Activated CD8-positive, alpha-beta T cell treated with anti-CD3 and anti-CD28 coated beads, Interleukin-2, amount 10 ng/mL, durations not matched to agents 7 days and 5 days (primary cell): Measurements from ENCODE around the gene SGSH. TPM values are rescaled to one million over a fixed set of nuclear protein-coding genes. Genes with fewer than 3 reads are reported as not detected.

Source experiments
- ATAC-seq: fragments of 150-1000 bp; cut with Tn5 transposase; one replicate; pipeline ENCODE4 v1.10.0; 2021; ENCODE audit warnings: moderate library complexity
- CTCF ChIA-PET: fragments of 350-600 bp; sonication (Branson Sonifier 250); formaldehyde crosslinking; loops from one replicate; lab custom pipeline; 2021; ENCODE audit warnings: antibody characterized with exemption; lab: Charles Lee
- POLR2A ChIA-PET: fragments of 350-600 bp; sonication (Branson Sonifier 250); formaldehyde crosslinking; loops from one replicate; lab custom pipeline; 2021; ENCODE audit warnings: antibody characterized with exemption; lab: Charles Lee
- DNase-seq: peaks from one replicate; pipeline ENCODE4 v3.0.0-alpha.2; 2020
- H3K27ac Mint-ChIP-seq: one replicate; pipeline ENCODE4 v1.8.0; 2021; ENCODE audit warnings: mild to moderate bottlenecking, mixed read lengths
- H3K27me3 Mint-ChIP-seq: one replicate; pipeline ENCODE4 v1.8.0; 2021; ENCODE audit warnings: low read depth, mixed read lengths
- H3K36me3 Mint-ChIP-seq: one replicate; pipeline ENCODE4 v1.8.0; 2021; ENCODE audit warnings: low read depth, mixed read lengths
- H3K4me1 Mint-ChIP-seq: one replicate; pipeline ENCODE4 v1.8.0; 2021; ENCODE audit warnings: low read depth, mixed read lengths
- H3K4me3 Mint-ChIP-seq: one replicate; pipeline ENCODE4 v1.8.0; 2021; ENCODE audit warnings: mild to moderate bottlenecking, mixed read lengths
- H3K9me3 Mint-ChIP-seq: one replicate; pipeline ENCODE4 v1.8.0; 2022; ENCODE audit warnings: mixed read lengths; ENCODE audit not compliant: insufficient read depth
- total RNA-seq, 2 experiments: library from RNA; stranded (reverse); gene quantifications; one replicate each; pipeline ENCODE4 v1.2.3, GENCODE V29; 2021

SGSH gene
- total RNA-seq, 2 experiments from 2014 or later, result 6.9 to 8.2 TPM

GRCh38 chr17:80163336-80163735 is 56.8 kb downstream of the SGSH start:
- Mint-ChIP-seq H3K27me3 (peaks cover 9% of the 10 kb centered on the region), H3K9me3 (no peaks in the 10 kb centered on the region), H3K27ac (no peak overlapping the region), H3K36me3 (no peaks in the 10 kb centered on the region), H3K4me3 (no peak overlapping the region), H3K4me1 (peaks cover 2% of the 10 kb centered on the region)
- CTCF ChIA-PET, result interaction anchor here (1.3 kb wide), 1 partner anchor 62 kb away, joined by 3 read pairs; the partner anchor contains the start of gene GAA
- ATAC-seq (no peak), DNase-seq (no peak)
- POLR2A ChIA-PET, result no interaction called here

GRCh38 chr17:80160536-80160935 is 59.6 kb downstream of the SGSH start:
- Mint-ChIP-seq H3K27me3 (peaks cover 9% of the 10 kb centered on the region), H3K4me3 (no peak overlapping the region), H3K27ac (no peak overlapping the region), H3K36me3 (peaks cover 2% of the 10 kb centered on the region), H3K9me3 (peaks cover 12% of the 10 kb centered on the region), H3K4me1 (peaks cover 2% of the 10 kb centered on the region)
- CTCF ChIA-PET, result no interaction called here
- DNase-seq (no peak), ATAC-seq (no peak)
- POLR2A ChIA-PET, result no interaction called here

Other genes starting within 250 kb of the SGSH start
- 1 to 10 TPM; 1.3 to 2.1 TPM for gene TBC1D16, start 184.5 kb downstream of the SGSH start, total RNA-seq
- gene CCDC40, start 183.7 kb downstream of the SGSH start, total RNA-seq, result not detected
- gene GAA, start 118.8 kb downstream of the SGSH start, total RNA-seq, result 10 to 100 TPM; 18.1 to 22.3 TPM
- 100 to 1,000 TPM; 181 to 183 TPM for gene EIF4A3, start 73.2 kb downstream of the SGSH start, total RNA-seq
- not detected for gene CARD14, start 50.3 kb downstream of the SGSH start, total RNA-seq
- gene SLC26A11, start 94 bp upstream of the SGSH start, total RNA-seq, result 1 to 10 TPM; 1.4 to 1.6 TPM
- gene RNF213, start 40.5 kb upstream of the SGSH start, total RNA-seq, result 100 to 1,000 TPM; 438 to 455 TPM
- 10 to 100 TPM; 15.7 to 18.7 TPM for gene ENDOV, start 194.8 kb upstream of the SGSH start, total RNA-seq